Measurements from ENCODE around the gene BHLHE41.

Gene BHLHE41

DNA sequence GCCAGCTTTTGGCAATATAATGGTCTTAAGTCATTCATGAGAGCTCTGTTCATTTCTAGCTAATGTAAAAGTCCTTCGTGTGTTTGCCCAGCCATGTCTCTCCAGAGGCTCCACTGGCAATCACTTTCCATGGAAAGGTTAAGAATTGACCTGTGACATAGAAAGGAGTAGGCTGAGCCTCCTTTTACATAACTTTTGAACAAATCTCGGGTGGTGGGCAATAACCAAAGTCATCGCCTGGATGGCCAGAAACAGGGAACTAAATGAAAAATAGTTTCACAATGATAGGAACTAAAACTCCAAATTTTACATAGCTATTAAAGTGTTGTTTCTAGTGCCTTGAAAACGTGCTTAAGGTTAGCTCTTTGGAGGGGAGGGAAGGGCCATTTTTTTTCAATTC lies 6.5 kb downstream of the BHLHE41 start:
- no peak for DNase-seq
- intact Hi-C loops (cut with DNase I), result loop anchor here (5.0 to 10.0 kb wide), 2 partner anchors 396 to 584 kb away; no protein-coding TSS in a partner anchor

DNA sequence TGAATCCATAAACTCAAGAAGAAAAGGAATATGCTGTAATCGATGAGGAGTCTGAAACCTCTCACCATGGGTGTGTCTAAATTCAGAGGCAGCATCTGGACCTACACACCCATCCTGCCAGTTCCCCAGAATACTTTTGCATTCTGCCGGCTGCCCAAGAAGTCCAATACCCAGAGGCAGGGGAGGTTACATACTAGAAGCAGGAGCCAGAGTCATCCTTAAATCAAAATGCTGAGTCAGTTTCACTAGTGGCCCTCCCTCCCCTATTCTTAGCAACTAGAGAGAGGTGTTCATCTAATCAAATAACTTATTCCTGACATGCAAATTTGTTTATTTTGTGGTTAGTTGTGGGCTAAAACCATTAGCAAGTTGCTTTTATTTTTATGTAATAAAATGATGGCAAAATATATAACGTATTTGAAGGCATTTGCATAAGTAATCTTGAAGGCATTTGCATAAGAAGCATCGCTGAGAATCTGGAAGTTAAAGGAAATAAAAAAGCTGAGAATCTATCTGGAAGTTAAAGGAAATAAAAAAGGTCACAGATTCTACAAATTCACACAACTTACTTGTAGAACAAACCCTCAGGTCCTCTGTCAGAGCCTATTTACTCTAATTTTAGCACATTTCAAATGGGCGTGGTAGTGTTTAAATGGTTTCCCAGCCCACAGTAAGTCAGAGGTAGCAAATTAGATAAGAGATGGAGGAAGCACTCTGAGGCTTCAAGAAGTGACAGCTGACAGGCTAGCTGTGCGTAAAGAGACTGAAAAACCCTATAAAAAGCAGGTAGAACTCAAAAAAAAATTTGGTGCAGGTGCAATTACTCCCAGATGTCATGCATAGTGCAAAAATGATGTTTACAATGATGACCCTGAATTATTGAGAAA lies 7.8 kb downstream of the BHLHE41 start:
- no peak for DNase-seq
- intact Hi-C loops (cut with DNase I), result loop anchor here (5.0 to 10.0 kb wide), 2 partner anchors 398 to 585 kb away; no protein-coding TSS in a partner anchor

DNA sequence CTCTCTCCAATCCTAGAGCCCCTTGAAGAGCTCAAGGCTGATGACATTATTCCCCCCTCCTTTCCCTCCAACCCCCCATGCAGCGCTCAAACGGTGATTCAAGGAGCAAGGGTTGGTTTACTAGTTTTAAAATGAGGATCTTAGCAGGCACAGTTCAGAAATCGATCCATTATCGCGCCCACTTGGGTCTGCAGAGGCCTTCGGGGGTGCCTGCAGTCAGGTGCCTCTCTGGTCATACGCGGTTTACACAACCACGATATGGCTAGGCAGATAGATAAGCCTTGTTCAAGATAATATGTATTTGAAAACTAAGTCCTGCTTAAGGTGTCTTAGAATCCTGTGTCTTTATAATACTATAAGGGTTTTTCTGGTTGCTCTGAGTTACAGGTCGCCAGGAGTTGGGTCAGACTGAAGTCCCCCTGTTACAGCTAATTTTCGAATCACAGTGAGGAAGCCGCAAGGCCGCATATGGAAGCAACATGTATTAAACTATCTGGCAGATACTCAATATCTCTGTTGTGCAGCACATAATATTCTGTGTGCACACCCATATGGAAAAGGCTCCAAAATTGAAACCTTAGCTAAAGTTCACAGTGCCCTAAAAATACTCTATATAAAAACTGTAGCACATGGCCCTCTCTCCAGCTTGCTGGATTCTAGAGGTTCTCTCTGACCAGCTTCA lies 10.0 kb downstream of the BHLHE41 start:
- DNase-seq, result peak in 1 of 10 donors; percentile 72
- intact Hi-C loops (cut with DNase I), result loop anchor here (5.0 to 10.0 kb wide), 2 partner anchors 400 to 587 kb away; no protein-coding TSS in a partner anchor

GRCh38 chr12:26113853-26114719 lies 10.8 kb downstream of the BHLHE41 start:
- intact Hi-C loops (cut with DNase I), result loop anchor here (10.0 kb wide), 1 partner anchor 401 kb away; no protein-coding TSS in a partner anchor
- DNase-seq, result peak; percentile 85 to 98 (median 90)

GRCh38 chr12:26113181-26113654 lies 11.6 kb downstream of the BHLHE41 start:
- intact Hi-C loops (cut with DNase I), result loop anchor here (10.0 kb wide), 1 partner anchor 402 kb away; no protein-coding TSS in a partner anchor
- peak in 1 of 10 donors; percentile 58 for DNase-seq

DNA sequence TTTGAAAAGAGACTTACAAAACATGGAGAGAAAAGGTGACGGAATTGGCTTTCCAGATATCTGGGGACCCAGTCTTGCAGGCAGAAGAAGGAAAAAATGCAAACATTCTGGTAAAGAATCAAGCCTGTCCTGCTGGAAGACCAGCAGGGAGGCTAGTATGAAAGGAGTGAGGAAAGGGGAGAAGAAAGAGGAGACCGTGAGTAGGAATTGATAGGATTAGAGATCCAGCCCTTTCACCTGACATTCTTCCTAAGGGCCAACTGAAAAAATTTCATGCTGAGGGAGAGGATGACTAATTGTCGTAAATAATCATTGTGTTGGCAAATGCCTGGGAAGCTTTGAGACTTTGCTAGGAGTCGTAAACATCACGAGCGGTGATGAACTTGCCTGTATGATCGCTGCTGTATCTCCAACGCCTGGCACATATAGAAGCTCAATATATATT lies 12.1 kb downstream of the BHLHE41 start:
- intact Hi-C loops (cut with DNase I), result loop anchor here (10.0 kb wide), 1 partner anchor 402 kb away; no protein-coding TSS in a partner anchor
- DNase-seq, result no peak

DNA sequence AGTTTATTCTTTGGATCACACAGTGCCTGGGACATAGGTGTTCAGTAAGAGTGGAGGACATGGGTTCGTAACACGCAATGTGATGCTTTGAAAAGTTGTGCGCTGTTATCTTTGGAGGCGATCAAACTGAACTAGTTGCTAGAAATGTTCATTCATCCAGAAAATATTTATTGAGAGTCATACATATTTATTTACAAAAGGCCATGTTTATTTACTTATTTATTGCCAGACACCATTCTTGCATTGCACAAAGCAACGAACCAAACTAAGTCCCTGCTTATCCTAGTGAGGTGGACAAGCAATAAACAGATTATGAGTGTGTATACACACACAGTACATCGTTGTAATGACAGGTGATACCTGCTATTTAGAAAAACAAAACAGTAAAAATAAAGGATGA lies 12.6 kb downstream of the BHLHE41 start:
- DNase-seq, result no peak
- intact Hi-C loops (cut with DNase I), result loop anchor here (10.0 kb wide), 1 partner anchor 403 kb away; no protein-coding TSS in a partner anchor

DNA sequence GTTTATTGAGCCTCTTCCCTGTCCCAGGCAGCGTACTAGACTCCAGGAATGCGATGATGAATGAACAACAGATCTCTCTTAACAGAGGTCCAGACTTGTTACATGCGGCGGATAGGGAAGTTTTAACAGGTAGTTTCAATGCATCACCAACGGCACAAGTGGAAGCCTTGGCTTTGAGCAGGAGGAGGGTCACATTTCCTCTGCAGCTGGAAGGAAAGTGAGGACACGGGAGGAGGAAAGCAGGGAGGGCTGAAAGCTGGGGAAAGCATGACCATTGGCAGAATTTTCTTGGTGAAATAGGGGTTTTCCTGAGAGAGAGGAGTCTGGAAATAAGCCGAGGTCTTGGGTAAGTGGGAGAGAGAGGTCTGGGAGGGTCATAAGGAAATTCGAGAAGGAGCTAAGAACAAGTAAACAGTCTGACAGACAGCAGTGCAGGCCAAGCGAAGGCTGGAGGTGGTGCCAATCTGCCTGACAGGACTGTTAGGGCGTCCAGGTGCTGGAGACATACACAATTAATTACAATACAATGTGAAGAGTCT lies 15.4 kb downstream of the BHLHE41 start:
- no peak for DNase-seq
- intact Hi-C loops (cut with DNase I), result no loop called here

GRCh38 chr12:26108915-26109314 lies 15.9 kb downstream of the BHLHE41 start:
- no peak for DNase-seq
- intact Hi-C loops (cut with DNase I), result no loop called here

DNA sequence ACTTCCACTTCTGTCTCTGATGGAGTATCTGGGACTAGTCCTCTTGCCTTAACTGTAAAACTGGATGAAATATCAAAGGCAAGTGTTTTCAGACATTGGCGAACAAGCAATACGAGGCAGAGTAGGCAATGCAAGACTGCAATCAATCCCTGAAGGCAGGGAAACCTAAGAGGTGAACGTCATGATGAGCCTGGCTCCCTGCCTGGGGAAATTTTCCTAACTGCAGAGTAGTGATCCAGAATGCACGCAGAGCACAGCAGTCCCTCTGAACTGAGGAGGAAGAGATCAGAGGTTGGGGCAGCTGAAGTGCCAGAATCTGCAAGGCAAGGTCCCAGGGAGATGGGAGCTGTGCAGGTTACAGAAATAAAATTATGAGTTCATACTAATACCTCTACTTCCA lies 18.5 kb downstream of the BHLHE41 start:
- no peak for DNase-seq
- intact Hi-C loops (cut with DNase I), result no loop called here

DNA sequence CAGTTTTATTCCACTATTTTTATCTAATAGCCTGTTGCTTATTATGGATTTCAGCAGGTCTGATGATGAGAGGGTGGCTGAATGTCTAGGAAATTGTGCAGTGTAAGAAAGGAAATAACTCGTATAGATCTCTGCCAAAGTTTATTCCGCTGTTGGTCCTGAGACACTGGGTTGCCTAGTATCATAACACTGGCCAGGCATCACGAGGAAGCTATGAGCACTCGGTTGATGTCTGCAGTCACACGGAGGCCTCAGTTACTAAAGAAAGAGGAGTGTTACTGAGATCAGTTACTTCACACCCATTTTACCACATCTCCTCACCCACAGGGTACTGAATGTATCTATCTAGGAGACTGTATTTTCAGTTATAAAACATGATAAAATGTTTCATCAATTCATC lies 21.9 kb downstream of the BHLHE41 start:
- DNase-seq, result no peak
- intact Hi-C loops (cut with DNase I), result no loop called here

DNA sequence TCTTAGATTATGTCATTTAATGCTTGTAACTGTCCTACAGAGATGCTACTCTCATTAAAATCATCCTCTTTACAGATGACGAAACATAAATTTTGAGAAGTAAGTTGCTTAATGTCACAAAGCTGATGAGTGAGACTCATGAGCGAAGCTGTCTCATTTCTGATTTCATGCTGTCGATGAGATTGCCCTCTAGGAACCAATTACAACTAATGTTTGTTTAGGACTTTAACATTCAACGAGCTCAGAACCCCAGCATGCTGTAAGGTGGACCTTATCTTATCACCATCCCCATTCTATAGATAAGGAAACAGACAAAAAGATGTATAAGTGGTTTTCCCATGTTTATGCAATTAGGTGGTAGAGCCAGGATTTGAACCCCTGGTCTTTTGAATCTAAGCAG lies 23.1 kb downstream of the BHLHE41 start:
- DNase-seq, result no peak
- intact Hi-C loops (cut with DNase I), result no loop called here

- intact Hi-C loops (cut with DNase I), result no loop called here
- DNase-seq, result no peak
Measured at GRCh38 chr12:26101350-26101734, 23.5 kb downstream of the BHLHE41 start.

GRCh38 chr12:26100666-26101349 lies 24.0 kb downstream of the BHLHE41 start:
- intact Hi-C loops (cut with DNase I), result no loop called here
- no peak for DNase-seq

- intact Hi-C loops (cut with DNase I), result loop anchor here (5.0 to 10.0 kb wide), 3 partner anchors 278 to 605 kb away; no protein-coding TSS in a partner anchor
- peak; percentile 36 to 96 (median 76) for DNase-seq
Measured at GRCh38 chr12:26097046-26097878, 27.6 kb downstream of the BHLHE41 start.

- intact Hi-C loops (cut with DNase I), result loop anchor here (5.0 to 10.0 kb wide), 3 partner anchors 279 to 606 kb away; no protein-coding TSS in a partner anchor
- DNase-seq, result no peak
Measured at GRCh38 chr12:26096036-26096435, 28.8 kb downstream of the BHLHE41 start.

GRCh38 chr12:26095186-26095585 lies 29.7 kb downstream of the BHLHE41 start:
- no peak for DNase-seq
- intact Hi-C loops (cut with DNase I), result loop anchor here (5.0 to 10.0 kb wide), 3 partner anchors 280 to 607 kb away; no protein-coding TSS in a partner anchor

Measured in posterior cingulate gyrus (tissue), 11 donors.